ENCODE measurements around the gene GTF2F1. TPM values are rescaled to one million over a fixed set of nuclear protein-coding genes. Genes with fewer than 3 reads are reported as not detected.

The GTF2F1 gene
- total and polyA plus RNA-seq, 2 experiments from 2014 or later = 41.2 to 43.3 TPM

- Histone ChIP-seq H4K20me1 (ENCODE audit: insufficient read depth) (no peaks in the 10 kb centered on the region), H3K27ac (no peak overlapping the region), H3K9me2 (ENCODE audit: insufficient read depth) (no peaks in the 10 kb centered on the region), H3K4me1 (ENCODE audit: insufficient read depth) (no peaks in the 10 kb centered on the region), H2AFZ (no peak overlapping the region), H3K9ac (no peak overlapping the region), H3K27me3 (replicated peaks; ENCODE audit: insufficient read depth) (no peaks in the 10 kb centered on the region), H3K9me3 (ENCODE audit: low read depth) (no peaks in the 10 kb centered on the region), H3K36me3 (ENCODE audit: low read depth) (peaks cover 16% of the 10 kb centered on the region), H3K4me2 (ENCODE audit: unreplicated experiment) (no peak overlapping the region), H3K79me2 (ENCODE audit: insufficient read depth) (peaks cover 8% of the 10 kb centered on the region; the same call in 1 of the 2 replicates), H3K4me3 (no peak overlapping the region), H3F3A (ENCODE audit: insufficient read depth) (peaks cover 10% of the 10 kb centered on the region; the same call in 1 of the 2 replicates)
- no peak for DNase-seq
- WGBS, 2 experiments (ENCODE audit: low coverage in 1 of 2, low lambda C conversion rate in 2 of 2, missing lambda C conversion rate in 2 of 2) = 95 to 99% methylated on average over 19 of the region's 19 CpGs
- in situ Hi-C loops (cut with MboI) = no loop called here
- TF ChIP-seq EZH2phosphoT487 (IDR thresholded peaks at IDR 0.05; ENCODE audit: insufficient read depth, low read depth) = no peak
- no peak for TF ChIP-seq EZH2 (IDR thresholded peaks at IDR 0.05; ENCODE audit: insufficient read depth, poor library complexity, severe bottlenecking)
Observed at GRCh38 chr19:6383188-6383587, 9.8 kb downstream of the GTF2F1 start.

GRCh38 chr19:6381030-6381750 is 11.8 kb downstream of the GTF2F1 start:
- 98% methylated on average over 36 to 40 of the region's 40 CpGs for WGBS, 2 experiments (ENCODE audit: low coverage in 1 of 2, low lambda C conversion rate in 2 of 2, missing lambda C conversion rate in 2 of 2)
- Histone ChIP-seq H3F3A (ENCODE audit: insufficient read depth) (peaks cover 23% of the 10 kb centered on the region; the same call in 1 of the 2 replicates), H3K27me3 (replicated peaks; ENCODE audit: insufficient read depth) (no peaks in the 10 kb centered on the region), H3K4me2 (ENCODE audit: unreplicated experiment) (no peak overlapping the region), H3K36me3 (ENCODE audit: low read depth) (peaks cover 16% of the 10 kb centered on the region; the same call in 1 of the 2 replicates), H3K9ac (no peak overlapping the region), H3K27ac (no peak overlapping the region), H3K4me1 (ENCODE audit: insufficient read depth) (peaks cover 5% of the 10 kb centered on the region; the same call in 1 of the 2 replicates), H3K4me3 (no peak overlapping the region), H3K79me2 (ENCODE audit: insufficient read depth) (no peaks in the 10 kb centered on the region), H3K9me2 (ENCODE audit: insufficient read depth) (no peaks in the 10 kb centered on the region), H3K9me3 (ENCODE audit: low read depth) (no peaks in the 10 kb centered on the region), H4K20me1 (ENCODE audit: insufficient read depth) (no peaks in the 10 kb centered on the region), H2AFZ (no peak overlapping the region)
- in situ Hi-C loops (cut with MboI) = no loop called here
- TF ChIP-seq EZH2 (IDR thresholded peaks at IDR 0.05; ENCODE audit: insufficient read depth, poor library complexity, severe bottlenecking) = no peak
- TF ChIP-seq EZH2phosphoT487 (IDR thresholded peaks at IDR 0.05; ENCODE audit: insufficient read depth, low read depth) = no peak
- no peak for DNase-seq

- in situ Hi-C loops (cut with MboI) = no loop called here
Observed at GRCh38 chr19:6379744-6380143, 13.2 kb downstream of the GTF2F1 start.

GRCh38 chr19:6378486-6378885 is 14.5 kb downstream of the GTF2F1 start:
- H3F3A ChIP-seq (ENCODE audit: insufficient read depth) = peaks cover 23% of the 10 kb centered on the region; the same call in 1 of the 2 replicates
- H3K4me1 ChIP-seq (ENCODE audit: insufficient read depth) = peaks cover 10% of the 10 kb centered on the region
- no peak overlapping the region for H3K9ac ChIP-seq
- H3K27me3 ChIP-seq (replicated peaks; ENCODE audit: insufficient read depth) = no peaks in the 10 kb centered on the region
- no peaks in the 10 kb centered on the region for H3K79me2 ChIP-seq (ENCODE audit: insufficient read depth)
- no peaks in the 10 kb centered on the region for H3K9me3 ChIP-seq (ENCODE audit: low read depth)
- H3K4me2 ChIP-seq (ENCODE audit: unreplicated experiment) = no peak overlapping the region
- H4K20me1 ChIP-seq (ENCODE audit: insufficient read depth) = no peaks in the 10 kb centered on the region
- H2AFZ ChIP-seq = no peak overlapping the region
- no peak overlapping the region; the same call in 1 of the 2 replicates for H3K27ac ChIP-seq
- in situ Hi-C loops (cut with MboI) = no loop called here
- 85 to 86% methylated on average over 9 of the region's 9 CpGs for WGBS, 2 experiments (ENCODE audit: low coverage in 1 of 2, low lambda C conversion rate in 2 of 2, missing lambda C conversion rate in 2 of 2)
- no peak for DNase-seq
- H3K9me2 ChIP-seq (ENCODE audit: insufficient read depth) = no peaks in the 10 kb centered on the region
- peaks cover 16% of the 10 kb centered on the region; the same call in 1 of the 2 replicates for H3K36me3 ChIP-seq (ENCODE audit: low read depth)
- H3K4me3 ChIP-seq = no peak overlapping the region
- TF ChIP-seq EZH2phosphoT487 (IDR thresholded peaks at IDR 0.05; ENCODE audit: insufficient read depth, low read depth) (no peak), EZH2 (IDR thresholded peaks at IDR 0.05; ENCODE audit: insufficient read depth, poor library complexity, severe bottlenecking) (no peak)

More at GRCh38 chr19:6379744-6380143, 13.2 kb downstream of the GTF2F1 start:
- Histone ChIP-seq H2AFZ (no peak overlapping the region), H4K20me1 (ENCODE audit: insufficient read depth) (no peaks in the 10 kb centered on the region), H3K27me3 (replicated peaks; ENCODE audit: insufficient read depth) (no peaks in the 10 kb centered on the region), H3K27ac (no peak overlapping the region), H3K79me2 (ENCODE audit: insufficient read depth) (no peaks in the 10 kb centered on the region), H3K4me1 (ENCODE audit: insufficient read depth) (peaks cover 5% of the 10 kb centered on the region; the same call in 1 of the 2 replicates), H3K9me3 (ENCODE audit: low read depth) (no peaks in the 10 kb centered on the region), H3K9me2 (ENCODE audit: insufficient read depth) (no peaks in the 10 kb centered on the region), H3K4me2 (ENCODE audit: unreplicated experiment) (no peak overlapping the region), H3F3A (ENCODE audit: insufficient read depth) (peaks cover 23% of the 10 kb centered on the region; the same call in 1 of the 2 replicates), H3K4me3 (no peak overlapping the region), H3K9ac (no peak overlapping the region), H3K36me3 (ENCODE audit: low read depth) (peaks cover 16% of the 10 kb centered on the region; the same call in 1 of the 2 replicates)
- 98 to 100% methylated on average over 3 of the region's 3 CpGs for WGBS, 2 experiments (ENCODE audit: low coverage in 1 of 2, low lambda C conversion rate in 2 of 2, missing lambda C conversion rate in 2 of 2)
- TF ChIP-seq EZH2phosphoT487 (IDR thresholded peaks at IDR 0.05; ENCODE audit: insufficient read depth, low read depth) (no peak), EZH2 (IDR thresholded peaks at IDR 0.05; ENCODE audit: insufficient read depth, poor library complexity, severe bottlenecking) (no peak)
- no peak for DNase-seq

Measured in GM23248 (cell line).